GM10266 (cell line): ENCODE data around the gene FSTL5.

Source experiments
- DNase-seq: peaks from one replicate; pipeline ENCODE4 v3.0.0; 2012; ENCODE audit errors: extremely low spot score
- CTCF ChIP-seq: IDR thresholded peaks from 2 replicates; pipeline ENCODE4 v1.5.1; 2012; ENCODE audit warnings: mild to moderate bottlenecking, low read depth; ENCODE audit not compliant: control insufficient read depth, insufficient read depth; ENCODE audit errors: missing control alignments

FSTL5 gene

DNA sequence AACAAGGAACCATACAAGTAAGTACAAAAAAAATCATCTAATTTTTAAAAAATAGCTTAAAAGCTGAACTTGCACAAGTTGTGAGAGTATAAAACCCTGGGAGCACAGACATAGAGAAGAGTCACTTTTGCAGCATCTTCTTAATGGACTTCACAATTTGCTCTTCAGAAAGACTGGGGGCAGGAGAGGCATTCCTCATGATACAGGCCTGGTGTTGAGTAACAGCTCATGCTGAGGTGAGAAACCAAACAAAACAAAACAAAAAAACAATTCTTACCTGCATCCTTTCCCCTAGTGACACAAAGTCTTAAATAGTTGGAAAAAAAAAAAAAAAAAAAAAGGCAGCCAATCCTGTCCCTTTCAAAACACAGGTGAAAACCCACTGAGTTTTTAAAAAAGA is 562.8 kb downstream of the FSTL5 start:
- no peak for DNase-seq
- no peak for TF ChIP-seq CTCF

DNA sequence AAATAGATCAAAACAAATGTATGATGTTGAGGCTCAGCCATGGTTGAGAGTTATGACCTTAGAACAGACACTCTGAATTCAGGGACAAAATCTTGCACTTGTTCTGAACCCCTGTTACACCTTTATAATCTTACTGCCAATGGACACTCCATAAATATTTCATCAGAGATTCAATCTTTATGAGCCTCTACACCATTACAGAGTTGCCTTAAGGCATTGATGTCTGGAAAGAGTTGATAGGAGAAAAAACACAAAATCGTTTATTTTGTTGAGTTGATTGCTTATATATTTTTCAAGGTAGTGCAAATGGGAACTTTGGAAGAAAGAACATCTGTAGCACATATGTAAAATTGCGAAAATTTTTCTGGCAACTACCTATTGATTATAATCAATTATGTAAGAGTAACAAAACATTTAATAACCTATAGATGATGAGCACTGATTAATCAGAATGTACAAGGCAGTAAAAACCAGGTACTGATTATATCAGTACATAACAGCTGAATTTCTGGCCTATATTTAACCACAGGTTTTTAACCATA is 568.5 kb downstream of the FSTL5 start:
- DNase-seq = no peak

DNA sequence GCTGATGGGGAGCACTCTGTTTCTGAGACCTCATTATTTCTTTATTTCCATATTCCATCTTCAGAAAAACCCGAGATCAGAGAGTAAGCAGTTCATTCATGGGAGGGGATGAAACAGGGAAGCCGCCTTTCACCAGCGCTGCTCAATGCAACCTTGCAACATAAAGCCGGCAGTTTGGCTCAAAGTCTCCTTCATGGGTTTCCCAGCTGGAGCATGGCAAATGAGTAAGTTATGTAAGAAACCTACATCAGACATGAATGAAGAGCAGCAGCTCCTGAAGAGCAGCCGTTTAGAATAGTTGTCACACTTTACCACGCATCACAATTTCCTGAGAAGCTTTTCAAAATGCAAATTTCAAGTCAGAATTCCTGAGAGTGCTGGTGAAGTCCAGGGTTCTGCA is 578.8 kb downstream of the FSTL5 start:
- DNase-seq = no peak
- no peak for TF ChIP-seq CTCF

More for the DNA sequence above, 568.5 kb downstream of the FSTL5 start:
- no peak for TF ChIP-seq CTCF

- DNase-seq = no peak
- no peak for TF ChIP-seq CTCF
Observed at GRCh38 chr4:161583549-161583948, 580.3 kb downstream of the FSTL5 start.

DNA sequence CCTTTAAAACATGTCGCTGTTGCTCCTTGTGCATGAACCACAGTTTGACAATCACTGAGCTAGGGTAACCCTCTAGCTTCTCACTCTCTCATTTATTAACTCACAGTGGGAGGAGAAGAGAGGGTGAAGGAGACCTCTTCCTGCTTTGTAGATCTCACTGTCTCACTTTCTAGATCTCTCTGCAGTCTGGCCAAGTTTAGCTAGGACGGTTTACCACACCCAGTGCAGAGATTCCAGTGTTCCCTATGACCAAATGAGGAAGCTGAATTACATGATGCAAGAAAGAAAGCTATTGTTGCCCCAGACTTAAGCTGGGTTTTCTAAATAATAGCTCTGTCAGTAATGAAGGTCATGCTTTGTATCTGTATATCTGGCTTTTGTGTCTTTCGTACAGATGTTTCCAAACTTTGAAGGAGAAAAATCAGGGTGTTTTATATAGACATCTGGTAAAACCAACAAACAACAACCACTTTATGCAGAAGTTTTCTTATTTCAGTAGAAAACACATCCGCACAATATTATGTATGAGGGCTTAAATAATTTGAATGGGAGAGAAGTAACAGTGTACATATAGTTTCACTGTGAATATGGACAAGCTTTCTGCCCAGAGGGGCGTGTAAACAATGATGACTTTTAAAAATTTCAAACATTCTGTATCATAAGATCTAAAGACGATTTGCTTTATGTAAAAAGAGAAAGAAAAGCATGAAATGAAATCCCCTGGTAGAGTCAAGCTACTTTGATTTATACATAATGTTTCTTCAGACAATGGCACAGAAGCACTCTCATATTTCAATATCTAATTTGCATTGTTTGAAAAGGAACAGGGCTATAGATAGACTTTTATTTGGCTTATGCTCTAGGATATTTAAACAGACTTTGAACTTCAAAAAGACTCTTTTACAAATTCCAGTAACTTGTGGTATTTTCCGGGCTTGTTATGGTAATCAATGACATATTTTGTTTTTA is 582.3 kb downstream of the FSTL5 start:
- no peak for DNase-seq
- no peak for TF ChIP-seq CTCF

- no peak for TF ChIP-seq CTCF
- DNase-seq = no peak
Observed at GRCh38 chr4:161577579-161578301, 586.1 kb downstream of the FSTL5 start.
